NCI-H82 treated with DMSO at 0.1 percent for 48 hours (cell line): ENCODE results near the gene CAPZB.

Experiments used
- DNase-seq: peaks from one replicate; lab custom pipeline; 2025; ENCODE audit not compliant: unreplicated experiment; lab: John Stamatoyannopoulos, UW

Gene CAPZB

GRCh38 chr1:19390166-19390850 is 95.0 kb downstream of the CAPZB start:
- no peak for DNase-seq

- DNase-seq: no peak
Measured at GRCh38 chr1:19388980-19389379, 96.4 kb downstream of the CAPZB start.

DNA sequence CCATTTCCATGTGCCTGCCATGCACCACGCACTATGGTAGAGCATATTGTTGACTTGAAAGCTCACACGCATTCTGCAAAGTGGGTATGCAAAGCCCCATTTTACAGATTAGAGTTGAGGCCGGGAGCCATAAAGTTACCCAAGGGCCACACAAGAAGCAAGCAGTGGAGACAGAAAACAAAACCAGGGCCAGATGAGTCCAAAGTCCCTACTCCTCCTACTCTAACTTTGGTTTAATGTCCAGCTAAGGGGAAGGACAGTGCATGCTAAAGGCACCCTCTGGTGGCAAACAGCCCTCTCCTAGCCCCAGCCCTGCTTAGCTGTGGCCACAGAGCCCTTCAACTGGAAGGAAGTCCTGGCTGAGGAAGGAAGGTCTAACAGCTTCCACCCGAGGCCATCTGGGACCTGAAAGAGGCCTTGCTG is 98.3 kb downstream of the CAPZB start:
- no peak for DNase-seq

DNA sequence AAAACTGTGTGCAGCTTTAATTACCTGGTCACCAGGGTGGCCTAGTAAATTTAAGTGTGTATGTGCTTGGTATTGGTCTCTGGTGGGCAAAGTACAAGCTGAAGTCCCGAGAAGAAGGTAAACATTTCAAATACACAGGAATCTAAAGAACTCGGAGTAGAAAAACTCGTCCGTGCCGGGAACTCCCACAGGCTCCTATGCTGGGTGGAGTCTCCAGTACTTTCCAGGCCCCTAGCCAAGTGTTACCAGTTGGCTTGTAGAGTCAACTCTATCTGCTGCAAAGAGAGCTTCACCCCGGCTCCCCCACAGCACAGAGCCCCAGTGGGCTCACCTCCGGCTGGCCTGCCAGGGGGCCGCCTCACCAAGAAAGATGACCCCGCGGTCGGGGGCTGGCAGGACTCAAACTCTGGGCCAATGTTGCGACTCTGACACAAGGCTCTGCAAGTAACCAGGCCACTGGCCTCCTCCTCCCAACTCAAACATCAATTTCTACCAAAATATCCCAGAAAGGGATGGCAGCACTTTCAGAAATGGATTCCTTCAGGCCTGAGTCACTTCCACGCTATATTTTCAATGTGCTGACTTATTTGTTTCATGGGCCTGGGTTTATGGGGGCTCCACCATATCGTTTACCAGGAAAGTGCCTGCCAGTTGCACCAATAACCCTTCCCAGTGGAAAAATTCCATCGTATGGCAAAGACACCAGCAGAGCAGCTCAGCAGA is 99.3 kb downstream of the CAPZB start:
- DNase-seq: no peak

DNA sequence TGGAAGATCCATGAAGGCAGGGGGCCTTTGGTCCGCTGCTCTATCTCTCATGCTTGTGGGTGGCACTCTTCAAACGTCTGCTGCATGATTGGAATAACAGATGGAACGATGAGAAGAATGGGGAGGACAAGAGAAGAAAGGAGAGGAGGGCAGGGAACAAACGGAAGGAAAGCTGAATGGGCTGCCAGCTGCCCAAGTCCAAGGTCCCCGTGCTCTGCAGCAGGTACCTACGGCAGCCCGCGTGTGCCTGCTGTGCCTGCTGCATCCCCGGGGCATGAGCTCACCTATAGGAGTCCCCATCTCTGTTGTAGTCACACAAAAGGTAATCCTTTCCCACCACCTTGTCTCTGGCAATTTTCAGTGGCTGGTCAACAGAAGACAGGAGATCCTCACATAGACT is 100.1 kb downstream of the CAPZB start:
- no peak for DNase-seq

GRCh38 chr1:19384772-19385187 is 100.6 kb downstream of the CAPZB start:
- no peak for DNase-seq

- DNase-seq: no peak
Measured at GRCh38 chr1:19384113-19384512, 101.2 kb downstream of the CAPZB start.

DNA sequence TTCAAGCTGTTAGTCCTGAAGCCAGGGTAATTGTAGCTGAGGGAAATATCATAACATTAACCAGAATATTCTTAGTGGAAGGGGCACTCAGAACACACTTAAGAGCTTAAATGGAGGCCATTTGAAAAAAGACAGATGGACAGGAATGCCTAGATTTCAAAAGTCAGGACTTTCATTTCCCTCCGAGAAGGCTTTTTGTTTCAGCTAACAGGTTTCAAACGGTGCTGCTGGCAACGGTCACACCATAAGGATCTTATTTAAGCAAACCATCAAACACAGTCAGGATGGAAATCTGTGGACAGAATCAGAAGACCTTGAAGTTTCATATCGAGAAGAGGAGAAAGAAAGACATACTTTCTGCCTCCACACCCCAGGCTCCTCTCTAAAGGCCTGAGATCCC is 103.1 kb downstream of the CAPZB start:
- no peak for DNase-seq

DNA sequence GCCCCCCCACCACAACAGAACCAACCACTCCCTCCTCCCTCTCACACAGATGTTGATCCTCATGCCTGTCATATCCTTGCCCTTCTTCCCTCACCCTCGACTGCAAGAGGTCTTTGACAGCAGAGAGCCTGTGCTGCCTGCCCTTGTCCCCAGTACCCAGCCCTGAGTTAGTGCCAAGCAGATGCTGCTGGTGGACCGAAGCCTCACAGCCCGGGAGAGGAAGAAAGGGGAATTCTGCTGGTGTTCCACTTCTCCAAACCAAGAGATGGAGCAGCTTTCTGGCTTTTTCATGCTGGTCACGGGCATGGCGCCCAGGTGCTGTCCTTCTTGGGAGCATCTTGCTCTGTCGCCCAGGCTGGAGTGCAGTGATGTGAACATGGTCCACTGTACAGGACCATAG is 104.1 kb downstream of the CAPZB start:
- DNase-seq: no peak

- DNase-seq: no peak
Measured at GRCh38 chr1:19377812-19378718, 107.3 kb downstream of the CAPZB start.

DNA sequence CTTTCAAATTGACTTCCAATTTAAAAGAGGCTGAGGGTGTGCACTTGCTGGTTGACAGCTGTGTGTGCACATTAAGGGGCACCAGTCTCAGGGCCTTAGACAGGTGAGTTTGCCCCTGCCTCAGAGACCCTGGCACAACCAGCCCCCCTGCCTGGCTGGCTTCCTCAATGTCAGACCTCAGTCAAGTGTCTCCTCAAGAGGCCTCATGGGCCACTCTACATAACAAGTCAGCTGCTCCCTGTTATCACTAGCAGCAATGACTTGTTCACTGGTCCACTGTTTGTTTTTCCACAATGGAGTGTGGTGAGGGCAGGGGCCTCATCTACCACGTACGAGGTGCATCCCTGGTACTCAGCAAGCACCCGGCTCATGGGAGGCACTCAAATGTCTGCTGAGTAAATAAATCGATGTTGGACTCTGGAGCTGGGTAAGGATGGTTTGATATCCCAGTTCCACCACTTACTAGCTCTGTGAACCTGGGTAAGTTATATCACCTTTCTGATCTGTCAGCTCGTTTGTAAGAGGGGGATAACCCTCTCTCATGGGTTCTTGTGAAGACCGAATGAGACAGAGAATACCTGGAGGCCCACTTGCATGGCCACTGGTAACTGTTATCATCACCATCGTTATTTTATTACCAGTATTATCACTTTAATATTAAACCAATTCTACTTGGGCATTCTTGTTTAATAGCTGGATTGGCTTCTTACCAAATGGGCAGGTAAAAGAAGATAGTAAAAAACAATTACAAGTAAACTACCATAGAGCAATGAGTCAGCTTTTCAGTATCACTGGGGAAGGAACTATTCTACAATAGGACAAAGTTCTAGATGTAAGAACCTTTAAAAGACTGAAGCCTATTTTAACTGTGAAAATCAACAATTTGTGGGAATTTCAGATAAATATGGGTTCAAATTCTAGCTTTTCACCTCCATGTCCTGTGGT is 108.6 kb downstream of the CAPZB start:
- DNase-seq: no peak

DNA sequence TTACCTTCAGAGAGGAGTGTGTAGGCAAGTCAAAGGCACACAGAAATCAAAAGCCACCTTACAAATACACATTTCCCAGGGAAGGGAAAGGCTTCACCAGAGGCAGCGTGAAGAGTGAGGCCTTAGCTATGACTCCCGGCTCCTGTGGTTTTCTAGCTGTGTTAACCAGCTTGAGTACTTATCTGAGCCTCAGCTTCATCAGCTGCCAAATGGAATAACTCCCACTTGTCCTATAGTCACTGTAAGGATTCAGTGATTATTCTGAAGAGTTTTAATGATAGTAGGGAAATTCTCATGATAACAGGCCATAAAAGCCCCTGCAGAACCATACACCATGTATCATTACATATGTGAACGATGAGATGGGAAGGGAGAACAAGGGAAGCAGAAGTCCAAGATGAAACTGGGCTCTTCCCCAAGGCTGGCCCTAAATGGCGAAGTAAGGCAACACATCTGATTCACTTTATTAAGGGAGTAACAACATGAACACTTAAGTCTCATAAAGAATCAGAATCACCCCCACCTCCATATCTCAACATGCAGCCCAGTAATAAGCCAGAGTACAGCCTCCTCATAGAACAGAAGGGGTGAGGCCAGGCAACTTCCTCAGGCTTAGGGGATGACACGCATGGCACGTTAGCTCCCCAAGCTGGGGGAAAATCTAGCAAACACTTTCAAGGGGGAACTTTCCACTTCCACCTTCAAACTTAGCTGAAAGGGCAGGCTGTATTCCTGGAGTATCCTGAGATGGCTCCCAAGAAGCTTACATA is 109.5 kb downstream of the CAPZB start:
- no peak for DNase-seq

DNA sequence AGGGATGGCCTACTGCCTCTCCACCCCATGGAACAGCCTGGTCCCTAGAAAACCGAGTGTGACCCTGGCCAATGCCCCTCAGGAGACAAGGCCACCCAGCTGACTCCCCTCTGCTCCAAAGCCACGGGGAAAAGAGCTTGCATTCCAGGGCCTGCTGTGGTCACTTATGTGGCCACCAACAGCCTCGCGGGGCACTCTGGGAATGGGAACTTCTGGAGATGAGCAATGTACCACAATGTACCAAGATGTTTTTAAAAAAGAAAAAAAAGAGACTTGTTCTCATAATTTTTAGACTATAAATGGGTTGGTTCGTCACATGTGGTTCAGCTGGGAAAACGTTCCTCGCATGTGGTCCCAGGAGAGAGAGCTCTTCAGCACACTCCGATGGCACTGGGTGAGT is 110.4 kb downstream of the CAPZB start:
- no peak for DNase-seq

DNA sequence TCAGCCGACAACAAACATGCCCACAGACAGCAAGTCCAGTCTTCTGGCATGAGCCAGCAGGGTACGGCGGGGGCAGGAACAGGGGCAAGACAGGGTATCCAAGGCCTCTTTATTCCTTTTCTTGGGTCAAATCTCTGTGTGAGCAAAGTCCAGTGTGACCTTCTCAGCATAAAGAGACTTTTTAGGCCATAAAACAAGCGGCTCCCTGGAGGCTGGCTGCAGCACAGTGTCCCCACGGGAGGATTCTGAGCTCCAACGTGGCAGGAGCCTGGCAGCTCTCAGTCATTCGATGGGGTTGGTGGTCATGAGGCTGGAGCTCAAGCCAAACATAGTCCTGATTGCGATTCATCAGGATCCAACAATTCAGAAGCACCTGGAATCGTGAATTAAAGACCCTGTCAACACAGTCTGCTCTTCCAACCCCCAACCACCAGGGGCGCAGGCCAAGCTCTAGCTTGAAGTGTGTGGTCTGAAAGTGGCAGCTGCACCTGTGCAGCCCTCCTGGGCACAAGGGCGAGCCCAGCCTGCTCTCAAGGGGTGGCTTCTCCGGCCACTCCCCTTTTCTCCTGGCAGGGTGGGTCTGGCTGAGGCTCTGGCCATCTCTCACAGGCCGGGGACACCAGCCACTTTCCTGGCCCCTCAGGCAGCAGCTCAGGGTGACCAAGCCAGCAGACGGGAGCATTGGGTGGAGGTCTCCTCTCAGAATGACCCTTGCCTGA is 111.1 kb downstream of the CAPZB start:
- DNase-seq: peak; percentile 17

DNA sequence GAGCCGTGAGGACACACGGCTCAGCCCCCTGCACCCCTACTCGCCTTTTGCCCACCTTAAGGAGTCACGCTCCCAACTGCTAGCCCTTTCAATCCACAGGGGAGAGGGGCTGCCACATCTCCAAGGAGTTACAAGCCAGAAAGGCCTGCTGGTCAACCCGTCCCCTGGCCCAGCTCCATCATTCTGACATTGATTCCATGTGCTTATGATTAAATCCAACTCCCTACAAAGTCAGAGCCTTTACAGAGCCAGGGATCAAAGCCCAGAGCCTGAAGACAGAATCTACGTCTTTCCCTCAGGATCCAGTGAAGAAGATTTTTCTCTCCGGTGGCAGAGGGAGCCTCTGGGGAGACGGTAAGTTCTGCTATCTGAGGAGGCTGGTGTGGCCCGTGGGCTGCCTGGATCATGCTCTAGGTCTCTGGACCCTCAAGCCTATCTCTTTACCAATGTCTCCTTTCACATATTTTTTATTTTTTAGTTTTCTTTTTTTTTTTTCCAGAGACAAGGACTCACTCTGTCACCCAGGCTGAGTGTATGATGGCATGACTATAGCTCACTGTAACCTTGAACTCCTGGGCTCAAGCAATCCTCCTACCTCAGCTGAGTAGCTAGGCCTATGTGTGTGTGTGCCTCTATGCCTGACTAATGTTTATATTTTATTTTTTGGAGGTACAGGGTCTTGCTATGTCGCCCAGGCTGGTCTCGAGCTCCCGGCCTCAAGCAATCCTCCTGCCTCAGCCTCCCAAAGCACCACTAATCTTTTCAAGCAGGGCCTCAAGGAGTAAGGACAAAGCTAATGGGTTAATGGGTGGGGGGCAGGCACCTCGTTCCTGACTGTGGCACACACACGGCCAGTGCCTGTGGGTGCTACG is 111.9 kb downstream of the CAPZB start:
- DNase-seq: no peak

DNA sequence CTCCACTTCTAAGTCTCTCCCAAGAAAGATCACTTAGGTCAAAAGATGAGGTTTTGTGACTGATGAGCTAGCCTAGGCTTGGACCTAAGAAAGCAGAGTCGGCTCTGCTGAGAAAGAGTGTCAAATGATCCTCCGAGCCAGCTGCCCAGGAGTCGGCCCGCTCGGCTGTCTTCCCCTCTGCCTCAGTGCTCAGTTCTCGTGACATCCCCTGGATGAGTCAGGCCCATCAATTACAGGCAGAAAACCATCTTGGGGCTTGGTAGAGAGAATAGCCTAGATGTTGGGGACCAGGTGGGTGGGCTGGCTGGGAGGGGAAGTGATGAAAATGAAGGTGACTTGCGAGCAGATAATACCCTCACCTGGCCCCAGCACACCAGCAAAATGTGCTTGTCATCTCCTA is 112.7 kb downstream of the CAPZB start:
- DNase-seq: no peak

DNA sequence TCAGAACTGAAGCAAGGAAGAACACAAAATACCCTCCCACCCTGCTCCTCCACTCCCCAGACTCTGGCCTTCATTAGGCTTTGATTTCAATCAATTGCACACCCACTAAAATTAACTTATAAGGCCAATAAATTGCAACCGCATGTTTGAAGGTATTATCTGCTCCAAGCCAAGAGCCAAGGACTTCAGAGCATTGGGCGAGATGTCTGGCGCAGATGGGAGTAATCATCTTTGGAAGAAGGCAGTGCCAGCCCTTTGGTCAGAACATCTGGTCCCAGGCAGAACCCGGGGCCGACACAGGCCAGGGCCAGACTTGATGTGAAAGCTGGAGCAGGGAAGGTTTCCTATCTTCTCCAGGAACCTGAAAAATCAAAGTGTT is 113.2 kb downstream of the CAPZB start:
- no peak for DNase-seq
